ENCODE measurements around the gene LAMA2. TPM values are rescaled to one million over a fixed set of nuclear protein-coding genes. Genes with fewer than 3 reads are reported as not detected.
A peak's percentile ranks its signal among the peaks of the same experiment; 100 is the strongest.

Gene LAMA2
- total RNA-seq, 4 donors from 2014 or later, result 15.1 to 27.3 (median 25.0) TPM

GRCh38 chr6:129248946-129249345 is 366.0 kb downstream of the LAMA2 start:
- no peaks in the 10 kb centered on the region for H3K9me3 ChIP-seq
- H3K36me3 ChIP-seq, result no peaks in the 10 kb centered on the region
- TF ChIP-seq POLR2A (IDR thresholded peaks at IDR 0.05) (no peak), POLR2AphosphoS5 (IDR thresholded peaks at IDR 0.05) (no peak), CTCF (IDR thresholded peaks at IDR 0.05) (no peak), EP300 (IDR thresholded peaks at IDR 0.05) (no peak)
- no peak overlapping the region for H3K4me3 ChIP-seq
- no peaks in the 10 kb centered on the region for H3K27me3 ChIP-seq
- WGBS, result 55% methylated on average over 4 of the region's 4 CpGs
- DNase-seq (ENCODE audit: low spot score in 2 of 2), result no peak
- H3K4me1 ChIP-seq, result peaks cover 6% of the 10 kb centered on the region
- no peak overlapping the region for H3K27ac ChIP-seq

GRCh38 chr6:129251669-129252376 is 368.9 kb downstream of the LAMA2 start:
- H3K4me3 ChIP-seq, result no peak overlapping the region
- DNase-seq (ENCODE audit: low spot score in 2 of 2), result no peak
- H3K27ac ChIP-seq, result no peak overlapping the region
- no peak for TF ChIP-seq POLR2AphosphoS5 (IDR thresholded peaks at IDR 0.05)
- TF ChIP-seq CTCF (IDR thresholded peaks at IDR 0.05), result peak; percentile 39 to 79
- no peak for TF ChIP-seq EP300 (IDR thresholded peaks at IDR 0.05)
- peaks cover 6% of the 10 kb centered on the region for H3K4me1 ChIP-seq
- H3K9me3 ChIP-seq, result no peaks in the 10 kb centered on the region
- H3K27me3 ChIP-seq, result no peaks in the 10 kb centered on the region
- no peaks in the 10 kb centered on the region for H3K36me3 ChIP-seq
- WGBS, result 69% methylated on average over 13 of the region's 13 CpGs

GRCh38 chr6:129252377-129253071 is 369.6 kb downstream of the LAMA2 start:
- Histone ChIP-seq H3K27ac (no peak overlapping the region), H3K4me1 (peaks cover 6% of the 10 kb centered on the region), H3K36me3 (no peaks in the 10 kb centered on the region), H3K4me3 (no peak overlapping the region), H3K9me3 (no peaks in the 10 kb centered on the region), H3K27me3 (no peaks in the 10 kb centered on the region)
- no peak for DNase-seq (ENCODE audit: low spot score in 2 of 2)
- WGBS, result 58% methylated on average over 6 of the region's 6 CpGs
- TF ChIP-seq POLR2AphosphoS5 (IDR thresholded peaks at IDR 0.05), result no peak
- TF ChIP-seq CTCF (IDR thresholded peaks at IDR 0.05), result no peak
- no peak for TF ChIP-seq POLR2A (IDR thresholded peaks at IDR 0.05)
- TF ChIP-seq EP300 (IDR thresholded peaks at IDR 0.05), result no peak

GRCh38 chr6:129253242-129253641 is 370.3 kb downstream of the LAMA2 start:
- TF ChIP-seq POLR2A (IDR thresholded peaks at IDR 0.05) (no peak), POLR2AphosphoS5 (IDR thresholded peaks at IDR 0.05) (no peak), CTCF (IDR thresholded peaks at IDR 0.05) (no peak)
- no peaks in the 10 kb centered on the region for H3K27me3 ChIP-seq
- 57% methylated on average over 1 of the region's 1 CpG for WGBS
- DNase-seq (ENCODE audit: low spot score in 2 of 2), result no peak
- peaks cover 6% of the 10 kb centered on the region for H3K4me1 ChIP-seq
- H3K4me3 ChIP-seq, result no peak overlapping the region
- H3K27ac ChIP-seq, result no peak overlapping the region
- no peaks in the 10 kb centered on the region for H3K9me3 ChIP-seq
- H3K36me3 ChIP-seq, result no peaks in the 10 kb centered on the region

GRCh38 chr6:129253727-129254126 is 370.8 kb downstream of the LAMA2 start:
- WGBS, result 67% methylated on average over 6 of the region's 6 CpGs
- Histone ChIP-seq H3K9me3 (no peaks in the 10 kb centered on the region), H3K4me1 (peaks cover 6% of the 10 kb centered on the region), H3K36me3 (no peaks in the 10 kb centered on the region), H3K4me3 (no peak overlapping the region), H3K27ac (no peak overlapping the region), H3K27me3 (no peaks in the 10 kb centered on the region)
- DNase-seq (ENCODE audit: low spot score in 2 of 2), result no peak
- TF ChIP-seq CTCF (IDR thresholded peaks at IDR 0.05) (no peak), EP300 (IDR thresholded peaks at IDR 0.05) (no peak), POLR2AphosphoS5 (IDR thresholded peaks at IDR 0.05) (no peak), POLR2A (IDR thresholded peaks at IDR 0.05) (no peak)

Measured in suprapubic skin (tissue), 4 donors.